Breast epithelium (tissue), 4 donors: ENCODE results near the gene NELL1. TPM values are rescaled to one million over a fixed set of nuclear protein-coding genes. Genes with fewer than 3 reads are reported as not detected.

Experiments used
- DNase-seq, 2 donors: peaks; one replicate each; pipeline ENCODE4 v3.0.0-alpha.2; 2019; ENCODE audit warnings: low spot score in 2 of 2
- H3K27ac ChIP-seq, 2 donors: fragments of 200-600 bp; sonication (generic) in 1 of 2; one replicate each; pipeline ENCODE4 v1.5.1; 2016 to 2019; ENCODE audit warnings: mild to moderate bottlenecking in 1 of 2
- H3K27me3 ChIP-seq, 2 donors: fragments of 200-600 bp; sonication (generic) in 1 of 2; one replicate each; pipeline versions ENCODE4 v1.5.1 to v1.6.0; 2017 to 2019; ENCODE audit warnings: control low read depth in 1 of 2, mild to moderate bottlenecking in 1 of 2
- H3K36me3 ChIP-seq: fragments of 200-600 bp; one replicate; pipeline ENCODE4 v1.5.1; 2019
- H3K4me1 ChIP-seq, 2 donors: fragments of 200-600 bp; sonication (generic); one replicate each; pipeline ENCODE4 v1.5.1; 2016 to 2019; ENCODE audit warnings: control low read depth in 1 of 2
- H3K4me3 ChIP-seq, 3 donors: fragments of 200-600 bp; sonication (generic); 1 replicate in 2 of 3; 2 replicates in 1 of 3; pipeline ENCODE4 v1.5.1; 2016 to 2019; ENCODE audit warnings: mild to moderate bottlenecking in 3 of 3, moderate library complexity in 2 of 3
- H3K9me3 ChIP-seq, 2 donors: fragments of 200-600 bp; sonication (generic) in 1 of 2; one replicate each; pipeline ENCODE4 v1.5.1; 2016 to 2019; ENCODE audit warnings: control low read depth in 1 of 2
- POLR2A ChIP-seq: fragments of 450-650 bp; IDR thresholded peaks from one replicate; pipeline ENCODE4 v1.6.1; 2016; ENCODE audit warnings: antibody characterized with exemption, mild to moderate bottlenecking, moderate library complexity
- POLR2AphosphoS5 ChIP-seq, 3 donors: sonication (generic); formaldehyde crosslinking; IDR thresholded peaks; one replicate each; pipeline ENCODE4 v1.6.1; 2017; ENCODE audit warnings: antibody characterized with exemption in 3 of 3
- intact Hi-C: fragments of 100-400 bp; cut with DNase I; formaldehyde crosslinking; loops from one replicate; pipeline ENCODE4 v1.15.1; 2023; ENCODE audit warnings: low total_unique reads
- total RNA-seq, 3 donors: library from RNA; depleted of rRNA; stranded (reverse); fragments of >200 nt; gene quantifications; one replicate each; pipeline ENCODE4 v1.1.0, GENCODE V29; 2016
- TF ChIP-seq, protein P1 (sequence below), 3 donors: fragments of 450-650 bp; IDR thresholded peaks; one replicate each; pipeline ENCODE4 v1.5.1; 2016 to 2017; ENCODE audit warnings: antibody characterized with exemption in 3 of 3, mild to moderate bottlenecking in 3 of 3, moderate library complexity in 3 of 3

Gene NELL1
- total RNA-seq, 3 donors from 2014 or later: 0.15 TPM; not detected in 2

DNA sequence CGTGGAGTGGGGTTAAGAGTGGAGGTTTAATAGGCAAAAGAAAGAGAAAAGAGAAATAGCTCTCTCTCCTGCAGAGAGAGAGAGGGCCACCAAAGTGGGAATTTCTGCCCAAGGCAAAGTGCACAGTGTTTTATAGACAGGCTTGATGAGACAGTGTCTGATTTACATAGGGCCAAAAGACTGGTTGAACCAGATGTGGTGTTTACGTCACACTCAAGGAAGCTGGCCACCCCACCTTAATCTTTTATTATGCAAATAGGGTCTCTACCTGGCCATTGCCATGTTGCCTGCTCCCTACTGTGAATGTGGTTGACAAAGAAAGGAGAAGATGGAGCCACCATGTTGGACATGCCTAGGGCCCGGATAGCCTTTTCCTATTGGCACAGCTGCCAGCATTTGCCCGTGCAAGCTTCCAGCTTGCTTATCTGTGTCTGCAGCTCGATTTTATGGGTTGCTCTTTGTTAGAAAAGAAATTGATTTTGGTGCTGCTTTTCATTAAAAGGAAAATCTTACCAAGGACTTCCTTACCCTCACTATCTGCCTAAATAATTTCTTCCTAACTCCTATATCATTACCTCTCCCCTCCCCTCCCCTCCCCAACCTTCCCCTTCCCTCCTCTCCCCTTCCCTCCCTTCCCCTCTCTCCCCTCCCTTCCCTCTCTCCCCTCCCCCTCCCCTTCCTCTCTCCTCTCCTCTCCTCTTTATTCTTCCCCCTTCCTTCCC is 436.0 kb downstream of the NELL1 start:
- H3K36me3 ChIP-seq: no peaks in the 10 kb centered on the region
- H3K4me3 ChIP-seq: no peak overlapping the region
- no peak for TF ChIP-seq POLR2A
- TF ChIP-seq, protein P1, sequence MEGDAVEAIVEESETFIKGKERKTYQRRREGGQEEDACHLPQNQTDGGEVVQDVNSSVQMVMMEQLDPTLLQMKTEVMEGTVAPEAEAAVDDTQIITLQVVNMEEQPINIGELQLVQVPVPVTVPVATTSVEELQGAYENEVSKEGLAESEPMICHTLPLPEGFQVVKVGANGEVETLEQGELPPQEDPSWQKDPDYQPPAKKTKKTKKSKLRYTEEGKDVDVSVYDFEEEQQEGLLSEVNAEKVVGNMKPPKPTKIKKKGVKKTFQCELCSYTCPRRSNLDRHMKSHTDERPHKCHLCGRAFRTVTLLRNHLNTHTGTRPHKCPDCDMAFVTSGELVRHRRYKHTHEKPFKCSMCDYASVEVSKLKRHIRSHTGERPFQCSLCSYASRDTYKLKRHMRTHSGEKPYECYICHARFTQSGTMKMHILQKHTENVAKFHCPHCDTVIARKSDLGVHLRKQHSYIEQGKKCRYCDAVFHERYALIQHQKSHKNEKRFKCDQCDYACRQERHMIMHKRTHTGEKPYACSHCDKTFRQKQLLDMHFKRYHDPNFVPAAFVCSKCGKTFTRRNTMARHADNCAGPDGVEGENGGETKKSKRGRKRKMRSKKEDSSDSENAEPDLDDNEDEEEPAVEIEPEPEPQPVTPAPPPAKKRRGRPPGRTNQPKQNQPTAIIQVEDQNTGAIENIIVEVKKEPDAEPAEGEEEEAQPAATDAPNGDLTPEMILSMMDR (IDR thresholded peaks at IDR 0.05): no peak
- no peak for TF ChIP-seq POLR2AphosphoS5 (IDR thresholded peaks at IDR 0.05)
- H3K4me1 ChIP-seq: no peaks in the 10 kb centered on the region
- H3K27me3 ChIP-seq: no peaks in the 10 kb centered on the region
- H3K9me3 ChIP-seq: peaks cover 0 to 8% of the 10 kb centered on the region in 2 donors
- intact Hi-C loops: no loop called here
- DNase-seq: no peak
- no peak overlapping the region for H3K27ac ChIP-seq

DNA sequence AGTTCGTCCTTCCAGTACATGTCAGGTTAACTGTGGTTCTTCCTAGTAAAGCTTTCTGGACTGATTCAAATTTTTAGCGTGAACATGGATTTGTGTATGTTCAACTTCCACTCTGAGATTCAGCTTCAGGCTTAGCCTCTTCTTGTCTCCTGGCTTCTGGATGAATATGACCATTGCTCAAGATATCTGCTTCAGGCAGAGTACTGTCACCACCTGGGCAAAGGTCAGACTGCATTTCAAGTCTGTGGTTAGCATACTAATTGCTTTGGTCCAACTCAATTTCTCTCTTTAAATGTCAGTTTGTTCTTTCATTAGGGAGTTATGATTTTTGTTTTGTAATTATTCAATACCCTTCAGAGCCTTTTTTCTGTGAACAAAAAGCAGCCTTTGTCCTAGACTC is 440.0 kb downstream of the NELL1 start:
- no peak for DNase-seq
- no peaks in the 10 kb centered on the region for H3K27me3 ChIP-seq
- H3K4me3 ChIP-seq: no peak overlapping the region
- TF ChIP-seq POLR2AphosphoS5 (IDR thresholded peaks at IDR 0.05) (no peak), POLR2A (no peak)
- TF ChIP-seq, protein P1 (IDR thresholded peaks at IDR 0.05): no peak
- no peaks in the 10 kb centered on the region for H3K4me1 ChIP-seq
- H3K36me3 ChIP-seq: no peaks in the 10 kb centered on the region
- no peak overlapping the region for H3K27ac ChIP-seq
- intact Hi-C loops: no loop called here
- H3K9me3 ChIP-seq: peaks cover 0 to 8% of the 10 kb centered on the region in 2 donors

DNA sequence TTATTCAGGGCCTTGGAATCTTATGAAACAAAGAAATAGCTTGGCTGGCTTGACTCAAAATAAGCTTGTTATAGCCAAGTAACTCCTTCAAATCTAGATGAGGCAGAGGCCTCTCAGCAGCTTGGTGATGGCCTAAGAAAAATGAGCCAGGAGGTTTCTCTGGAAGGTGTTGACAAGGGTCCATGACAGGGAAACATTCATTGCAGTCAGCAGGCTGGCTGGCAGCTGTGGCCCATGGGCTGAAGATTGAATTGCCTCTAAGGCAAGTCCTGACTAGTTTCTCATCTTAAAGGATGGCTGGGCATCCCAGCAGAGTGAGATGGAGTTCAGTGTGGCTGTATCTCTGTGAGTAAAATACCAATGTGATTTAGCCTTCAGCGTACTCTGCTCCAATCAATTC is 441.0 kb downstream of the NELL1 start:
- no peaks in the 10 kb centered on the region for H3K36me3 ChIP-seq
- DNase-seq: no peak
- H3K27ac ChIP-seq: no peak overlapping the region
- TF ChIP-seq POLR2AphosphoS5 (IDR thresholded peaks at IDR 0.05): no peak
- TF ChIP-seq, protein P1 (IDR thresholded peaks at IDR 0.05): no peak
- TF ChIP-seq POLR2A: no peak
- H3K4me3 ChIP-seq: no peak overlapping the region
- H3K4me1 ChIP-seq: no peaks in the 10 kb centered on the region
- no peaks in the 10 kb centered on the region for H3K27me3 ChIP-seq
- intact Hi-C loops: no loop called here
- H3K9me3 ChIP-seq: no peaks in the 10 kb centered on the region

DNA sequence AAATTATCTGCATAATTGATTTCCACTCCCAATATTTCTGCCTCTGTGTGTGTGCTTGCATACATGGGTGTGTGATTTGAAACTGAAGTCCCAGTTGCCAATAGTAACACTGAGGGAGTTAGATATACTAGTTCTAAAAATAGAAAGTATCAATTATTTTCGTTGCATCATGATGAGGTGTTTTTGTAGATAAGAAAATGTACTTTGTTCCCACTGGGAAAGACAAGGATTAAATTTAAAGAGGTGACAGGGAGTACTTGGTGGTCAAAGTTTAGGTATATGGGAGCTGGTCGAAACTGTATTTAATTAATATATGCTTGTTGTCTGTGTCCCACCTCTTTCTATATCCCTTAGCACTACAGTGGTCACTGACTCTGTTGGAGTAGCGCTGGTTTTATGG is 444.5 kb downstream of the NELL1 start:
- intact Hi-C loops: no loop called here
- Histone ChIP-seq H3K27ac (no peak overlapping the region), H3K4me1 (no peaks in the 10 kb centered on the region), H3K27me3 (no peaks in the 10 kb centered on the region), H3K36me3 (no peaks in the 10 kb centered on the region), H3K4me3 (no peak overlapping the region), H3K9me3 (no peaks in the 10 kb centered on the region)
- TF ChIP-seq, protein P1 (IDR thresholded peaks at IDR 0.05): no peak
- TF ChIP-seq POLR2AphosphoS5 (IDR thresholded peaks at IDR 0.05): no peak
- no peak for TF ChIP-seq POLR2A
- DNase-seq: no peak

DNA sequence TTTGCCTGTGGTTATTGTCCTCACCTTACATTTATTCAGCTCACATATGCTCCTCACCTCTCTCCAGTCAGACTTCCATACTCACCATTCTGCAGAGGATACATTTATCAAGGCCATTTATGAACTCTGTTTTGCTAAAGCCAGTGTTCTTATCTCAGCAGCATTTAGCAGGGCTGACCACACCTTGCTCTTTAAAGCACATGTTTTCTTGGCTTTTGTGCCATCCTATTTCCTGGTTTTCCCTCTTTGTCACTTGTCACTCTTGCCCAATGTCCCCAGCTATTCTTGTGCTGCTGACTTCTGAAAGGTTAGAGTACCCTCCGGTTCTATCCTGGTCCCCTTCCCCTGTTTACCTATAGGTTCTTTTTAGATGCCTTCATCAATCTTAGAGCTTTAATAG is 446.6 kb downstream of the NELL1 start:
- intact Hi-C loops: no loop called here
- no peaks in the 10 kb centered on the region for H3K36me3 ChIP-seq
- H3K4me1 ChIP-seq: no peaks in the 10 kb centered on the region
- no peak overlapping the region for H3K27ac ChIP-seq
- no peaks in the 10 kb centered on the region for H3K9me3 ChIP-seq
- H3K27me3 ChIP-seq: no peaks in the 10 kb centered on the region
- H3K4me3 ChIP-seq: no peak overlapping the region
- TF ChIP-seq, protein P1 (IDR thresholded peaks at IDR 0.05): no peak
- TF ChIP-seq POLR2A (no peak), POLR2AphosphoS5 (IDR thresholded peaks at IDR 0.05) (no peak)
- DNase-seq: no peak
